GM21515 (cell line): ENCODE measurements around the gene TNFRSF4.
"Not testable (repeated sequence)": the region's sequence is repeated elsewhere in the genome, so short reads cannot be mapped to it uniquely, and the experiment has no call there.

ENCODE experiments used
- ATAC-seq: cut with Tn5 transposase; IDR thresholded peaks from one replicate; pipeline ENCODE4 v1.9.1; 2021; ENCODE audit not compliant: unreplicated experiment

The TNFRSF4 gene

DNA sequence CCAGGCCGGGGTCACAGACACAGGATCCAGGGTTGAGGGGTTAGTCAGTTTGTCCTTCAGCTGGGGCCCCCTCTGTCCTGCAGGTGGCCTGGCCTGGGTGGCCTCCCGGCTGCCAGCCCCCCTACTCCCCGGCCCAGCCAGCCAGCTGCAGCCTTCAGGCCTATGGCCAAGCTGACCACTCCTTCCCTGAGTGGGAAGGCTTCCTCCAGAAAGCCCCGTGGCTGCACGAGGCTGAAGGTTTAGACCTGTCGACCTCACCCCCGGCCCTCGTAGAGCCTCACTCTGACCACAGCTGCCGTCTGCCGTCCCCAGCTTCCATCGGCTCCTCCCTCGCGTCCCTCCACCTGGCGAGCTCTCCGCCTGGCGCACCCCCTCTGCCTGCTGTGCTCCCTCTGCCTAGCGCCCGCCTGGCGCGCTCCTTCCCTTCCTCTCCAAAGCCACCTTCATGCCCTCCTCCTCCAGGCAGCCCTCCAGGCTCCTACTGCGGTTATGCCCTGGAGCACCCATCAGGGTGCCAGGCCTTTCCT is 30.7 kb downstream of the TNFRSF4 start:
- no peak for ATAC-seq

DNA sequence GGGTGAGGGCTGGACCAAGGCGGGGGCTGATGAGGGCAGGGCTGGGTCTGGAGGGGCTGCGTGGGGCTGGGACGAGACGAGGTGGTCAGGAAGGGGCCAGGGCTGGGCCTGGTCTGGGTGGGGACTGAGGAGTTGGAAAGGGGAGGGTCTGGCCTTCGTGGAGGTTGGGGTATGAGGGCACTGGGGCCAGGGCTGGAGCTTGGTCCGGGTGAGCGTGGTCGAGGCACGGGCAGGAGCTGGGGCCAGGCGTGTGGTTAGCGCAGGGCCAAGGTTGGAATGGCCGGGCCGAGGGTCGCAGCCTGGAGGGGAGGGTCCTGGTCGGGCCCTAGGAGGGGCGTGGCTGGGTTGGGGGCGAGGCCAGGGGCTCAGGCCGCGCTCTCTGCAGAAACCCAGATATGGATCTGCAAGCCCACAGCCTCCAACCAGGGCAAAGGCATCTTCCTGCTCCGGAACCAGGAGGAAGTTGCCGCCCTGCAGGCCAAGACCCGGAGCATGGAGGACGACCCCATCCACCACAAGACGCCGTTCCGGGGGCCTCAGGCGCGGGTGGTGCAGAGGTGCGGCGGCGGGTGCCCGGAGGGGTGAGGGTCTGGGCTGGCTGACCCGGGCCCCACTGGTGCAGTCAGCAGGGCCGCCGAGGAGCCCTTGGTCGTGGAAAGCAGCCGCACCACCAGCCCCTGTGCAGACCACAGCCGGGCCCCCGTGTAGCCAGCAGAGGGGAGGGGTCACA is 31.3 kb downstream of the TNFRSF4 start:
- ATAC-seq = no peak

DNA sequence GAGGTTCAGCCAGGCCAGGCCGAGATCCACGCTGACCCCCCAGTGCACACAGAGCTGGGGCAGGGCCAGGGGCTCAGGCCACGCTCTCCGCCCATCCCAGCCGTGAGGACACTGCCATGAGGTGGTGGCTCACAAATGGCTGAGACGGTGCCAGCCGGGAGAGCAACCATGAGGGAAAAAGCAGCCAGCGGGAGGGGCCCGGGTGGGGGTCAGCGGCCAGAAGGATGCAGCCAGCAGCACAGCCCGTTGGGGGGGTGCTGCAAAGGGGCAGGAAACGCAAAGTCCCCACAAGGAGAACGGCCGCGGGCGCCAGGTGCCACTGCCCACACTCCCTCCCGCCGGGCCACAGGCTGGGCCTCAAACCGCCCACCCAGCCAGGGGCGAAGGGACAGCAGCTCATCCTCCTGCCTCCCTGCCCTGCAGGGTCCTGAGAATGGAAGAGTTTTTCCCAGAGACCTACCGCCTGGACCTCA is 32.0 kb downstream of the TNFRSF4 start:
- no peak for ATAC-seq

GRCh38 chr1:1181129-1181937 is 32.6 kb downstream of the TNFRSF4 start:
- ATAC-seq = no peak

- no peak for ATAC-seq
These were observed 33.7 kb downstream of the TNFRSF4 start for GRCh38 chr1:1179983-1180861.

- no peak for ATAC-seq
These were observed 34.5 kb downstream of the TNFRSF4 start for GRCh38 chr1:1179346-1179982.

DNA sequence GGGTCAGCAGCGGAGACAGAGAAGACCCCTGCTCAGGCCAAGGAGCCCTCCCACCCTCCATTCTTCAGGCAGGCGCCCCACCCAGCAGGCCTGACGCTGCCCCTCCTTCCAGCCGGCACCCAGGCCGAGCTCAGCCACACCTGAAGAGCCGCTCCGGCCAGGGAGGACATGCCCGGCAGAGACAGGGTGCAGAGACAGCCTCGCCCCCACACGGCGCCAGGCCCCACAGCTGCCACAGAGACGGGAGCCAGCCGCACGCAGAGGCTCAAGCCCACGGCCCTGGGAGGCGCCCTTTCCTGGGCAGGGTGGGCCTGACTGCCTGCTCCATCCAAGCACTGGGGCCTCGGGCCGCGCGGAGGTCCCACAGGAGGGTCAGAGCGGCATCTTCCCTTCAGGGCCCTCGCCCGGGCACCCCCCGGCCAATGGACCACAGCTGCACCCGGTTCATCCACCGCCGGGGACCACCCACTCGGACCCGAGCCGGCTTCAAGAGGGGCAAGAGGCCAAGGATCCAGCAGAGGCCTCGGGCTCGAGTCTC is 35.1 kb downstream of the TNFRSF4 start:
- ATAC-seq = no peak

DNA sequence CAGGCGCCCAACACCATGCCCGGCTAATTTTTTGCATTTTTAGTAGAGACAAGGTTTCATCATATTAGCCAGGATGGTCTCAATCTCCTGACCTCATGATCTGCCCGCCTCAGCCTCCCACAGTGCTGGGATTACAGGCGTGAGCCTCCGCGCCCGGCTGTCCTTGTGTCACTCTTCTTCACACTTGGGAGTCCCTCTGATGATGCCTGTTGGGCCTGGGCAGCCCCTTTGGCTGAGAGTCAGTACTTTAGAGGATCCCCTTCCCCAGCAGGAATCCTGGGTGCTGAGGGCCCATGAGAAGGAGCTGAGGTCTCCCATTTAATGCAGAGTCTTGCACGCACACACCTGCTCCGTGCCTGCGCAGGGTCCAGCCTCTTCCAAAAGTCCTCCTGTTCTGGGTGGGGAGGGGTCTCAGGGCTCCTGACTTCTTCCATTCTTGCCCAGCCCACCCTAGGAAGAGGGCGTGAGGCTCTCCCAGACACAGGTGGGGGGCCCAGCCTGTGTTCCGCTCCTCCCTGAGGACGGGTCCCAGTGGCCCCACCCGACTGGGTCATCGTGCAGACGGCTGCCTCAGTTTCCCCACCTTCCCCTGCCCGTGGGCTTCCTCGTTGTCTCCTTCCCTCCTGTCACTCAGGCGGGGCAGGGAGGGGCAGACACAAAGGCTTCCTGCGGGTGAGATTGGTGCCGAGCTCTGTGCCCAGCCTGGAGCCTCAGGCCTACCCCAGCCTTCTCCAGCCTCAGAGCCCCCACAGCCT is 36.3 kb downstream of the TNFRSF4 start:
- no peak for ATAC-seq

GRCh38 chr1:1176931-1177330 is 37.0 kb downstream of the TNFRSF4 start:
- no peak for ATAC-seq

- ATAC-seq = not testable (repeated sequence)
These were observed 37.7 kb downstream of the TNFRSF4 start for GRCh38 chr1:1176063-1176761.

DNA sequence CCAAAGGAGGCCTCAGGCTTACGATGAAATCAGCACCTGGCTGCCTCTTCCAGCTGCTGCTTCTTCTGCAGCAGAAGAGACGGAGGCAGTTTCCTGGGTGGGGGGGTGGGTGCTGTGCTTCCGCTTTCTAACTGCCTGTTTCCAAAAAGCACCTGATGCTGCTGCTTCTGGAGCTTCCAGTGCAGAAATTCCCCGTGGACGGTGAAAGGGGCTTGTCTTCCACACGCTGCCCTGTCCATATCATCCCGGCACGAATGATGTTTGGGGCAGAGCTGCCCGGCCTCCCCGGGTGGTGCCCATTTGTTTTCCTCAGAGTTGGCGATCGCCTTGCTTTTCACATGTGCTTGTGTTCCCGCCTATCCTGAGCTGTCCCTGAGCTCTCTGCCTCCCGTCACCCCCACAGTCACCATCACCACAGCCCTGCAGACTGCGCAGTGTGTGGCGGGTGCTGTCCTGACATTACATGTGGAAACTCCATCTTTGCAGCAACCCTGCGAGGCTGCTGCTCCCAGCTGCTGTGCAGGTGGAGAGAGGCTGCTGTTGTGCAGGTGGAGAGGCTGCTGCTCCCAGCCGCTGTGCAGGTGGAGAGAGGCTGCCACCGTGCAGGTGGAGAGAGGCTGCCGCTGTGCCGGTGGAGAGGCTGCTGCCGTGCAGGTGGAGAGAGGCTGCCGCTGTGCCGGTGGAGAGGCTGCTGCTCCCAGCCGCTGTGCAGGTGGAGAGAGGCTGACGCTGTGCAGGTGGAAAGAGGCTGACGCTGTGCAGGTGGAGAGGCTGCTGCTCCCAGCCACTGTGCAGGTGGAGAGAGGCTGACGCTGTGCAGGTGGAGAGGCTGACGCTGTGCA is 38.5 kb downstream of the TNFRSF4 start:
- no peak for ATAC-seq

DNA sequence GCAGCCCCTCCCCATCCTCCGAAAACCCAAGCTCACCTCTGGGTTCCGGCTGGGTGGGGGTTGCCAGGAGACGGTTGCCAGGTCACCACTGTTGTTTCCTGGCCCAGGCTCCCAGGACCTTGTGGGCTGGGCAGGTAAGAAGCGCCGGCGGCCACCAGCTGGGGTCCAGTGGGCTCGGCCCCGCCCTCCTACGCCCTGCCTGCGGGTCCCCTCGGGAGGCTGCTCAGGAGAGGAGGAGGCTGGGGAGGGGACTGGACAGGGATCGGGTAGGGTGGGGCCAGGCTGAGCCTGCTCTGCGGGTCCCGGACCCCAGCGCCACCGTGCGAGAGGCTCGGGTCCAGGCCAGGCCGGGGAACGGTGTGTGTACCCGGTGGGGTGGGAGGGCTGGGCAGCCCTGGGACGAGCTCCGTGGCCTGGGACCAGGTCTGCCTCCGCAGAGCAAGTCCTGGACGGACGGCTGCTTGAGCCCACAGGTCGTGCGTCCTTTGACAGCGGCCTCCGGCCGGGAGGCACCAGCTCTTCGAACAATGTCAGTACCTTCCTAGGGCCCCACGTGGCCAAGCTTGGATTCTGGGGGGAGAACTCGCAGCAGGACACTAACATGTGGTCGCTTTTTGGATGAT is 40.0 kb downstream of the TNFRSF4 start, which contains the start of gene TTLL10:
TSS of gene TTLL10 (plus strand) at position 88 of the 623 bp plus-strand sequence. CDS start 5,336 bp downstream, outside the sequence.
- no peak for ATAC-seq

DNA sequence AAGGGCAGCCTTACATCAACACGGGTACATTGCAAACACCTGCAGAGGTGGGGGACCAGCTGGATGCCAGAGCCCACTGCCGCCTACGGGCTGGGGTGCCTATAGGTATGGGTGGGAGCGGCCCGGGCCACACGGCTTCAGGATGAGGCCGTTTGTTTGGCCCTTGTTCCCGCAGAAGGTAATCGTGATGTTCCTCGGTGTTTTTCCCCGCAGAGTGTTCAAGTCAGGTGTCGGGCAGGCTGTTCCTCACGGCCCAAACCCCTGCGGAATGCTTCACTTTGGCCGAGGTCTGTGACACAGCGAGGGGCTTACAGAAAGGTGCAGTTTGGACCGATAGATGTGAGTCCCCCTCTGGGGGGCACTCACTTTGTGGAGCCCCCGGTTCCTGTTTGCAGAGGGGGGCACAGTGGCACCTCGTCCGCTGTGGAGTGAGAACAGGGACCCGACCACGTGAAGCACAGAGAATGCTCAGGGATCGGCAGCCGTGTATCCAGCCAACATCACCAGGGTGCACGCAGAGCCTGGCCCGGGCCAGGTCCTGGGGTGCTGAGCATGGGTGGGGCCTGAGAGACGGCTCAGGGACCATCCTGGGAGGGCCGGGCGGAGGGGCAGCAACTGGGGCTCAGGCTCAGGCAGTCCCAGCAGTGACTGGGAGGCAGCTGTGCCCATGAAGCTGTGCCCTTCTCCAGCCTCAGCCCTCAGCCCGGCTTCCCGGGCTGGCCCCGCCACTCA is 40.7 kb downstream of the TNFRSF4 start:
- ATAC-seq = no peak

GRCh38 chr1:1171546-1172340 is 42.2 kb downstream of the TNFRSF4 start:
- ATAC-seq = no peak

DNA sequence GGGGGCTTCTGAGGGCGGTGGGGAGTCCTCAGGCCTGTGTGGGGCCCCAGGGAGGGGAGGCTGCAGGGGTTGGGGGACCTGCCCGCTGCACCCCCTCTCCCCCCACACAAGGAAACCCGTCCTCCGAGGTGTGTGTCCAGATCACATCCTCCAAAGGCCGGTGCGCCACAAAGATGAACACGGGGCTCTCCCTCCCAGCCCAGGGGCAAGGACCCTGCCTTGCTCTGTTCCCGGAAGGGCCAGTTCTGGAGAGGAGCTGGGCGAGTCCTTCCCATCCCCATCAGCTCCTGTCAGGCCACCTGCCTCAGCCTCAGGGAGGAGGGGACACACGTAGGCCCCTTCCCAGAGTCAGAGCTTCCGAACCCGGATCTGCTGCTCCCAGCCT is 42.8 kb downstream of the TNFRSF4 start:
- ATAC-seq = no peak
